SK-N-SH (cell line): ENCODE measurements around the gene UTP11. TPM values are rescaled to one million over a fixed set of nuclear protein-coding genes. Genes with fewer than 3 reads are reported as not detected.

ENCODE experiments used
- CTCF ChIA-PET: fragments of 300-600, 350-600 bp; formaldehyde crosslinking; extraction: SDS; loops from one replicate; lab custom pipeline; 2021; lab: Yijun Ruan, JAX
- POLR2A ChIA-PET: fragments of 350-600 bp; sonication (Branson Sonifier 250); formaldehyde crosslinking; extraction: SDS; loops from one replicate; lab custom pipeline; 2020; ENCODE audit warnings: antibody characterized with exemption, inconsistent platforms; lab: Yijun Ruan, JAX
- DNase-seq: peaks from one replicate; pipeline ENCODE4 v3.0.0; 2012
- H2AFZ ChIP-seq: fragments of 200-600 bp; sonication (generic); 2 replicates; pipeline ENCODE4 v1.8.1; 2016; ENCODE audit warnings: antibody characterized with exemption, mild to moderate bottlenecking, low read depth
- H3F3A ChIP-seq: fragments of 200-600 bp; sonication (generic); replicated peaks from 2 replicates; pipeline ENCODE3; 2016; ENCODE audit warnings: antibody characterized with exemption, mild to moderate bottlenecking; ENCODE audit not compliant: insufficient read depth
- H3K27ac ChIP-seq, 2 experiments: fragments of 200-500 bp in 1 of 2; fragments of 200-600 bp in 1 of 2; sonication (Bioruptor generic) in 1 of 2; sonication (generic), shearing (Covaris generic) in 1 of 2; 2 replicates each; pipeline versions ENCODE4 v1.5.1 to v1.6.1; 2014 to 2016; ENCODE audit warnings: low read depth in 2 of 2, inconsistent platforms in 1 of 2, low read length in 1 of 2, mild to moderate bottlenecking in 1 of 2, mixed read lengths in 1 of 2
- H3K27me3 ChIP-seq: fragments of 200-600 bp; sonication (generic), shearing (Covaris generic); 2 replicates; pipeline ENCODE4 v1.6.1; 2016; ENCODE audit warnings: mixed run types; ENCODE audit not compliant: insufficient read depth
- H3K36me3 ChIP-seq, 2 experiments: fragments of 200-500 bp in 1 of 2; fragments of 200-600 bp in 1 of 2; sonication (Bioruptor generic) in 1 of 2; sonication (generic) in 1 of 2; replicated peaks in 1 of 2; 2 replicates each; pipeline versions ENCODE3 to v1.5.1; 2014 to 2016; ENCODE audit warnings: low read length in 1 of 2, mild to moderate bottlenecking in 1 of 2; ENCODE audit not compliant: insufficient read depth in 2 of 2, control insufficient read depth in 1 of 2
- H3K4me1 ChIP-seq, 2 experiments: fragments of 200-500 bp in 1 of 2; fragments of 200-600 bp in 1 of 2; sonication (Bioruptor generic) in 1 of 2; sonication (generic), shearing (Covaris generic) in 1 of 2; 2 replicates each; pipeline versions ENCODE4 v1.5.1 to v1.6.1; 2014 to 2016; ENCODE audit warnings: low read depth in 1 of 2, low read length in 1 of 2, mixed run types in 1 of 2; ENCODE audit not compliant: insufficient read depth in 2 of 2, control insufficient read depth in 1 of 2
- H3K4me2 ChIP-seq: fragments of 200-600 bp; sonication (generic), shearing (Covaris generic); 2 replicates; pipeline ENCODE4 v1.6.1; 2017; ENCODE audit warnings: mixed run types
- H3K4me3 ChIP-seq, 2 experiments: fragments of 200-500 bp in 1 of 2; fragments of 200-600 bp in 1 of 2; sonication (Bioruptor generic) in 1 of 2; sonication (generic), shearing (Covaris generic) in 1 of 2; 2 replicates each; pipeline versions ENCODE4 v1.5.1 to v1.8.1; 2014 to 2016; ENCODE audit warnings: low read depth in 2 of 2, inconsistent platforms in 1 of 2, low read length in 1 of 2, mild to moderate bottlenecking in 1 of 2, mixed read lengths in 1 of 2, moderate library complexity in 1 of 2
- H3K79me2 ChIP-seq: fragments of 200-600 bp; sonication (generic); 2 replicates; pipeline ENCODE4 v1.8.1; 2017; ENCODE audit warnings: mild to moderate bottlenecking; ENCODE audit not compliant: insufficient read depth
- H3K9ac ChIP-seq: fragments of 200-600 bp; sonication (generic); 2 replicates; pipeline ENCODE4 v1.6.1; 2017; ENCODE audit warnings: mixed run types
- H3K9me2 ChIP-seq: fragments of 200-600 bp; sonication (generic); 2 replicates; pipeline ENCODE4 v1.6.1; 2017; ENCODE audit warnings: mixed run types
- H3K9me3 ChIP-seq: fragments of 200-600 bp; sonication (generic); 2 replicates; pipeline ENCODE4 v1.6.1; 2017; ENCODE audit warnings: mixed run types, mild to moderate bottlenecking, moderate library complexity
- H4K20me1 ChIP-seq: fragments of 200-600 bp; sonication (generic); 2 replicates; pipeline ENCODE4 v1.6.1; 2017; ENCODE audit warnings: mild to moderate bottlenecking, mixed run types; ENCODE audit not compliant: insufficient read depth
- CHD2 ChIP-seq: fragments of 150-350 bp; IDR thresholded peaks from 2 replicates; pipeline ENCODE4 v1.6.1; 2018; ENCODE audit warnings: low read length; ENCODE audit not compliant: partially characterized antibody
- ELF1 ChIP-seq: IDR thresholded peaks from 2 replicates; pipeline ENCODE4 v1.4.0; 2012
- EZH2phosphoT487 ChIP-seq: fragments of 200-600 bp; sonication (generic); IDR thresholded peaks from 2 replicates; pipeline ENCODE4 v1.6.1; 2017; ENCODE audit warnings: low read depth, mixed run types, mild to moderate bottlenecking, antibody characterized with exemption, moderate library complexity, borderline replicate concordance
- FOSL2 ChIP-seq: IDR thresholded peaks from 2 replicates; pipeline ENCODE4 v1.4.0; 2012; ENCODE audit warnings: low read depth, mild to moderate bottlenecking, moderate library complexity, borderline replicate concordance
- FOXM1 ChIP-seq: IDR thresholded peaks from 2 replicates; pipeline ENCODE4 v1.4.0; 2012; ENCODE audit warnings: low read depth, mild to moderate bottlenecking
- GATA2 ChIP-seq: sonication (generic); formaldehyde crosslinking; IDR thresholded peaks from 2 replicates; pipeline ENCODE4 v1.5.0; 2020; ENCODE audit warnings: mild to moderate bottlenecking, missing genetic modification reagents
- MXI1 ChIP-seq: IDR thresholded peaks from 2 replicates; pipeline ENCODE4 v1.6.1; 2012; ENCODE audit warnings: mild to moderate bottlenecking, low read depth, low read length, improper control_type of control experiment
- NRF1 ChIP-seq: IDR thresholded peaks from 2 replicates; pipeline ENCODE4 v1.6.1; 2012; ENCODE audit warnings: low read depth, mild to moderate bottlenecking, low read length
- POLR2AphosphoS5 ChIP-seq: IDR thresholded peaks from 2 replicates; pipeline ENCODE4 v1.6.1; 2012; ENCODE audit warnings: low read depth, low read length
- RAD21 ChIP-seq: IDR thresholded peaks from 2 replicates; pipeline ENCODE4 v1.6.1; 2012; ENCODE audit warnings: mild to moderate bottlenecking, low read length
- SIN3A ChIP-seq: IDR thresholded peaks from 2 replicates; pipeline ENCODE4 v1.6.1; 2012; ENCODE audit warnings: low read depth, mild to moderate bottlenecking, low read length, moderate library complexity, borderline replicate concordance
- SMC3 ChIP-seq: IDR thresholded peaks from 2 replicates; pipeline ENCODE4 v1.6.1; 2012; ENCODE audit warnings: low read depth, low read length, improper control_type of control experiment
- TCF12 ChIP-seq: IDR thresholded peaks from 2 replicates; pipeline ENCODE4 v1.4.0; 2012
- USF2 ChIP-seq: fragments of 150-350 bp; IDR thresholded peaks from 2 replicates; pipeline ENCODE4 v1.6.1; 2017; ENCODE audit warnings: antibody characterized with exemption, low read length, low read depth, borderline replicate concordance
- YY1 ChIP-seq: IDR thresholded peaks from 2 replicates; pipeline ENCODE4 v1.4.0; 2012; ENCODE audit warnings: low read depth, mild to moderate bottlenecking
- WGBS: methylation state at CpG from one replicate; pipeline ENCODE4 v1.1.6; 2017; ENCODE audit warnings: low lambda C conversion rate; 5-methylcytosine and 5-hydroxymethylcytosine counted together
- polyA plus RNA-seq, 3 experiments: library from polyadenylated mRNA; depleted of rRNA; stranded (reverse); fragments of >200 nt; gene quantifications; 2 replicates each; pipeline ENCODE4 v1.2.3, GENCODE V29; 2012
- TF ChIP-seq, protein P1 (sequence below): fragments of 200-600 bp; sonication (generic); IDR thresholded peaks from 2 replicates; pipeline ENCODE4 v1.6.1; 2017; ENCODE audit warnings: antibody characterized with exemption, mild to moderate bottlenecking, moderate library complexity
- TF ChIP-seq, protein P2 (sequence below): IDR thresholded peaks from 2 replicates; pipeline ENCODE4; 2012
- TF ChIP-seq, protein P3 (sequence below): IDR thresholded peaks from 2 replicates; pipeline ENCODE4 v1.4.0; 2012; ENCODE audit warnings: low read depth, borderline replicate concordance

UTP11 gene
- polyA plus RNA-seq, 1 of the 3 experiments (the other 2 are of a cell fraction), result 26.8 TPM

GRCh38 chr1:38025664-38026063 is 13.1 kb downstream of the UTP11 start:
- H3F3A ChIP-seq, result peaks cover 19% of the 10 kb centered on the region
- DNase-seq, result no peak
- H3K4me1 ChIP-seq, result peaks cover 30 to 31% of the 10 kb centered on the region in 2 experiments; a peak in 3 of 4 replicates
- no peak overlapping the region for H3K4me2 ChIP-seq
- no peaks in the 10 kb centered on the region; the same call in 1 of the 2 replicates for H3K79me2 ChIP-seq
- 98% methylated on average over 6 of the region's 6 CpGs for WGBS
- ChIA-PET CTCF (interaction anchor here (0.8 to 6.6 kb wide), 10 partner anchors 7 to 810 kb away, joined by 3 to 52 read pairs (median 4); partner anchors contain the start of gene UTP11), POLR2A (no interaction called here)
- H4K20me1 ChIP-seq, result no peaks in the 10 kb centered on the region
- H3K9ac ChIP-seq, result no peak overlapping the region
- no peaks in the 10 kb centered on the region for H3K9me3 ChIP-seq
- H3K27ac ChIP-seq, result no peak overlapping the region
- no peak for TF ChIP-seq TCF12
- TF ChIP-seq RAD21, result no peak
- no peak for TF ChIP-seq NRF1
- no peak for TF ChIP-seq SIN3A
- no peak for TF ChIP-seq POLR2AphosphoS5
- no peak for TF ChIP-seq FOSL2
- TF ChIP-seq, protein P1, sequence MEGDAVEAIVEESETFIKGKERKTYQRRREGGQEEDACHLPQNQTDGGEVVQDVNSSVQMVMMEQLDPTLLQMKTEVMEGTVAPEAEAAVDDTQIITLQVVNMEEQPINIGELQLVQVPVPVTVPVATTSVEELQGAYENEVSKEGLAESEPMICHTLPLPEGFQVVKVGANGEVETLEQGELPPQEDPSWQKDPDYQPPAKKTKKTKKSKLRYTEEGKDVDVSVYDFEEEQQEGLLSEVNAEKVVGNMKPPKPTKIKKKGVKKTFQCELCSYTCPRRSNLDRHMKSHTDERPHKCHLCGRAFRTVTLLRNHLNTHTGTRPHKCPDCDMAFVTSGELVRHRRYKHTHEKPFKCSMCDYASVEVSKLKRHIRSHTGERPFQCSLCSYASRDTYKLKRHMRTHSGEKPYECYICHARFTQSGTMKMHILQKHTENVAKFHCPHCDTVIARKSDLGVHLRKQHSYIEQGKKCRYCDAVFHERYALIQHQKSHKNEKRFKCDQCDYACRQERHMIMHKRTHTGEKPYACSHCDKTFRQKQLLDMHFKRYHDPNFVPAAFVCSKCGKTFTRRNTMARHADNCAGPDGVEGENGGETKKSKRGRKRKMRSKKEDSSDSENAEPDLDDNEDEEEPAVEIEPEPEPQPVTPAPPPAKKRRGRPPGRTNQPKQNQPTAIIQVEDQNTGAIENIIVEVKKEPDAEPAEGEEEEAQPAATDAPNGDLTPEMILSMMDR, result no peak
- TF ChIP-seq MXI1, result no peak
- TF ChIP-seq SMC3, result no peak
- TF ChIP-seq EZH2phosphoT487, result no peak
- TF ChIP-seq YY1, result no peak
- TF ChIP-seq, protein P2, sequence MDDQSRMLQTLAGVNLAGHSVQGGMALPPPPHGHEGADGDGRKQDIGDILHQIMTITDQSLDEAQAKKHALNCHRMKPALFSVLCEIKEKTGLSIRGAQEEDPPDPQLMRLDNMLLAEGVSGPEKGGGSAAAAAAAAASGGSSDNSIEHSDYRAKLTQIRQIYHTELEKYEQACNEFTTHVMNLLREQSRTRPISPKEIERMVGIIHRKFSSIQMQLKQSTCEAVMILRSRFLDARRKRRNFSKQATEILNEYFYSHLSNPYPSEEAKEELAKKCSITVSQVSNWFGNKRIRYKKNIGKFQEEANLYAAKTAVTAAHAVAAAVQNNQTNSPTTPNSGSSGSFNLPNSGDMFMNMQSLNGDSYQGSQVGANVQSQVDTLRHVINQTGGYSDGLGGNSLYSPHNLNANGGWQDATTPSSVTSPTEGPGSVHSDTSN, result no peak
- TF ChIP-seq GATA2 (CRISPR knock-in tag), result no peak
- TF ChIP-seq, protein P3, sequence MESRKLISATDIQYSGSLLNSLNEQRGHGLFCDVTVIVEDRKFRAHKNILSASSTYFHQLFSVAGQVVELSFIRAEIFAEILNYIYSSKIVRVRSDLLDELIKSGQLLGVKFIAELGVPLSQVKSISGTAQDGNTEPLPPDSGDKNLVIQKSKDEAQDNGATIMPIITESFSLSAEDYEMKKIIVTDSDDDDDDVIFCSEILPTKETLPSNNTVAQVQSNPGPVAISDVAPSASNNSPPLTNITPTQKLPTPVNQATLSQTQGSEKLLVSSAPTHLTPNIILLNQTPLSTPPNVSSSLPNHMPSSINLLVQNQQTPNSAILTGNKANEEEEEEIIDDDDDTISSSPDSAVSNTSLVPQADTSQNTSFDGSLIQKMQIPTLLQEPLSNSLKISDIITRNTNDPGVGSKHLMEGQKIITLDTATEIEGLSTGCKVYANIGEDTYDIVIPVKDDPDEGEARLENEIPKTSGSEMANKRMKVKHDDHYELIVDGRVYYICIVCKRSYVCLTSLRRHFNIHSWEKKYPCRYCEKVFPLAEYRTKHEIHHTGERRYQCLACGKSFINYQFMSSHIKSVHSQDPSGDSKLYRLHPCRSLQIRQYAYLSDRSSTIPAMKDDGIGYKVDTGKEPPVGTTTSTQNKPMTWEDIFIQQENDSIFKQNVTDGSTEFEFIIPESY, result no peak
- TF ChIP-seq CHD2, result no peak
- TF ChIP-seq ELF1, result no peak
- no peak for TF ChIP-seq USF2
- no peak for TF ChIP-seq FOXM1
- TF ChIP-seq, all 33 proteins: peak for 0
- H3K9me2 ChIP-seq, result no peaks in the 10 kb centered on the region
- H2AFZ ChIP-seq, result no peak overlapping the region
- peaks cover 41 to 42% of the 10 kb centered on the region in 2 experiments for H3K36me3 ChIP-seq
- H3K4me3 ChIP-seq, result no peak overlapping the region
- no peaks in the 10 kb centered on the region for H3K27me3 ChIP-seq
